Activated CD4-positive, alpha-beta memory T cell treated with anti-CD3 and anti-CD28 coated beads for 36 hours (primary cell): Measurements from ENCODE around the gene CREB3. TPM values are rescaled to one million over a fixed set of nuclear protein-coding genes. Genes with fewer than 3 reads are reported as not detected.
A peak's percentile ranks its signal among the peaks of the same experiment; 100 is the strongest.

ENCODE experiments used
- CTCF ChIA-PET: fragments of 350-600 bp; sonication (Branson Sonifier 250); formaldehyde crosslinking; loops from one replicate; lab custom pipeline; 2021; ENCODE audit warnings: antibody characterized with exemption, inconsistent platforms; lab: Charles Lee
- POLR2A ChIA-PET: fragments of 350-600 bp; sonication (Branson Sonifier 250); formaldehyde crosslinking; loops from one replicate; lab custom pipeline; 2021; ENCODE audit warnings: antibody characterized with exemption; lab: Charles Lee
- DNase-seq: peaks from one replicate; pipeline ENCODE4 v3.0.0-alpha.2; 2020
- H3K27ac Mint-ChIP-seq: one replicate; pipeline ENCODE4 v1.8.0; 2021; ENCODE audit warnings: mixed read lengths
- H3K27me3 Mint-ChIP-seq: one replicate; pipeline ENCODE4 v1.8.0; 2021; ENCODE audit warnings: mixed read lengths
- H3K36me3 Mint-ChIP-seq: one replicate; pipeline ENCODE4 v1.8.0; 2021; ENCODE audit warnings: mixed read lengths
- H3K4me1 Mint-ChIP-seq: one replicate; pipeline ENCODE4 v1.8.0; 2021; ENCODE audit warnings: low read depth, mixed read lengths
- H3K4me3 Mint-ChIP-seq: one replicate; pipeline ENCODE4 v1.8.0; 2021; ENCODE audit warnings: mild to moderate bottlenecking, mixed read lengths
- H3K9me3 Mint-ChIP-seq: one replicate; pipeline ENCODE4 v1.8.0; 2021; ENCODE audit warnings: mixed read lengths
- intact Hi-C: fragments of 100-400 bp; cut with micrococcal nuclease; formaldehyde crosslinking; loops from one replicate; pipeline ENCODE4 v1.15.1; 2023
- total RNA-seq, 2 experiments: library from RNA; stranded (reverse); gene quantifications; one replicate each; pipeline ENCODE4 v1.2.3, GENCODE V29; 2021

Gene CREB3
- total RNA-seq, 2 experiments from 2014 or later: 27.7 to 29.9 TPM

GRCh38 chr9:35728041-35728971, 4.2 kb upstream of the CREB3 start:
- POLR2A ChIA-PET: interaction anchor here (0.8 to 2.4 kb wide), 8 partner anchors 13 to 82 kb away, joined by 3 to 17 read pairs (median 4); partner anchors contain the start of genes ARHGEF39, CCDC107, GBA2 and RGP1
- Mint-ChIP-seq H3K36me3 (peaks cover 15% of the 10 kb centered on the region), H3K27me3 (no peaks in the 10 kb centered on the region), H3K27ac (no peak overlapping the region), H3K4me1 (peaks cover 11% of the 10 kb centered on the region), H3K4me3 (no peak overlapping the region), H3K9me3 (no peaks in the 10 kb centered on the region)
- DNase-seq: peak; percentile 80
- intact Hi-C loops: loop anchor here (2.0 kb wide), 1 partner anchor 40 kb away; the partner anchor contains the start of gene TPM2
- CTCF ChIA-PET: interaction anchor here (0.6 to 9.6 kb wide), 21 partner anchors 8 to 954 kb away, joined by 3 to 101 read pairs (median 5); partner anchors contain the start of genes ARHGEF39, CCDC107, GBA2 and RGP1

GRCh38 chr9:35729101-35729500, 3.4 kb upstream of the CREB3 start:
- Mint-ChIP-seq H3K4me3 (no peak overlapping the region), H3K36me3 (peaks cover 13% of the 10 kb centered on the region), H3K9me3 (no peaks in the 10 kb centered on the region), H3K27ac (no peak overlapping the region), H3K4me1 (peaks cover 18% of the 10 kb centered on the region), H3K27me3 (no peaks in the 10 kb centered on the region)
- CTCF ChIA-PET: interaction anchor here (0.8 to 9.6 kb wide), 13 partner anchors 18 to 624 kb away, joined by 3 to 101 read pairs (median 5); partner anchors contain the start of genes ARHGEF39, CCDC107, GBA2 and RGP1
- DNase-seq: no peak
- intact Hi-C loops: loop anchor here (2.0 kb wide), 1 partner anchor 40 kb away; the partner anchor contains the start of gene TPM2
- POLR2A ChIA-PET: interaction anchor here (1.0 to 2.4 kb wide), 3 partner anchors 65 to 85 kb away, joined by 3 to 17 read pairs (median 4); partner anchors contain the start of genes ARHGEF39 and HINT2

GRCh38 chr9:35729700-35730485, 2.6 kb upstream of the CREB3 start:
- no peak overlapping the region for H3K4me3 Mint-ChIP-seq
- ChIA-PET POLR2A (interaction anchor here (1.0 to 3.7 kb wide), 8 partner anchors 33 to 113 kb away, joined by 3 to 20 read pairs (median 6); partner anchors contain the start of genes ARHGEF39, CCDC107, HINT2 and RMRP), CTCF (interaction anchor here (1.0 to 9.6 kb wide), 14 partner anchors 18 to 625 kb away, joined by 3 to 101 read pairs (median 5); partner anchors contain the start of genes ARHGEF39, CCDC107, GBA2 and RGP1)
- H3K36me3 Mint-ChIP-seq: peaks cover 10% of the 10 kb centered on the region
- peaks cover 22% of the 10 kb centered on the region for H3K4me1 Mint-ChIP-seq
- intact Hi-C loops: loop anchor here (2.0 to 10.0 kb wide), 3 partner anchors 41 to 655 kb away; partner anchors contain the start of genes FANCG, TPM2 and VCP
- H3K9me3 Mint-ChIP-seq: no peaks in the 10 kb centered on the region
- no peaks in the 10 kb centered on the region for H3K27me3 Mint-ChIP-seq
- DNase-seq: peak; percentile 59
- H3K27ac Mint-ChIP-seq: no peak overlapping the region

- CTCF ChIA-PET: interaction anchor here (1.3 to 9.6 kb wide), 10 partner anchors 17 to 249 kb away, joined by 4 to 101 read pairs (median 9); partner anchors contain the start of genes ARHGEF39, CCDC107, GBA2 and RGP1
- Mint-ChIP-seq H3K9me3 (no peaks in the 10 kb centered on the region), H3K4me1 (peaks cover 22% of the 10 kb centered on the region), H3K4me3 (no peak overlapping the region), H3K36me3 (peaks cover 13% of the 10 kb centered on the region), H3K27me3 (no peaks in the 10 kb centered on the region), H3K27ac (no peak overlapping the region)
- DNase-seq: no peak
- intact Hi-C loops: loop anchor here (5.0 to 10.0 kb wide), 2 partner anchors 618 to 656 kb away; partner anchors contain the start of genes FANCG and VCP
- POLR2A ChIA-PET: interaction anchor here (1.0 to 3.7 kb wide), 7 partner anchors 18 to 114 kb away, joined by 3 to 20 read pairs (median 6); partner anchors contain the start of genes ARHGEF39, CCDC107, GBA2 and RGP1
Measured at GRCh38 chr9:35730486-35730854, 2.0 kb upstream of the CREB3 start.

GRCh38 chr9:35731415-35732184, 866 bp upstream of the CREB3 start:
- intact Hi-C loops: loop anchor here (1.0 to 10.0 kb wide), 11 partner anchors 17 to 743 kb away; partner anchors contain the start of genes CLTA, DNAJB5, FAM221B and FANCG
- POLR2A ChIA-PET: interaction anchor here (0.8 to 3.7 kb wide), 15 partner anchors 17 to 128 kb away, joined by 3 to 20 read pairs (median 6); partner anchors contain the start of genes ARHGEF39, CCDC107, GBA2 and HINT2
- Mint-ChIP-seq H3K27ac (no peak overlapping the region), H3K4me3 (no peak overlapping the region), H3K4me1 (peaks cover 22% of the 10 kb centered on the region), H3K9me3 (no peaks in the 10 kb centered on the region), H3K27me3 (no peaks in the 10 kb centered on the region), H3K36me3 (peaks cover 15% of the 10 kb centered on the region)
- DNase-seq: no peak
- CTCF ChIA-PET: interaction anchor here (0.6 to 9.6 kb wide), 14 partner anchors 15 to 1771 kb away, joined by 3 to 101 read pairs (median 8); partner anchors contain the start of genes ARHGEF39, CCDC107, GBA2 and RGP1

- Mint-ChIP-seq H3K36me3 (peaks cover 24% of the 10 kb centered on the region), H3K9me3 (no peaks in the 10 kb centered on the region), H3K27me3 (no peaks in the 10 kb centered on the region), H3K4me3 (no peak overlapping the region), H3K27ac (no peak overlapping the region), H3K4me1 (peaks cover 22% of the 10 kb centered on the region)
- ChIA-PET CTCF (interaction anchor here (0.9 to 9.6 kb wide), 10 partner anchors 15 to 149 kb away, joined by 3 to 101 read pairs (median 10); partner anchors contain the start of genes ARHGEF39, CCDC107, GBA2 and RGP1), POLR2A (interaction anchor here (0.8 to 3.7 kb wide), 13 partner anchors 11 to 129 kb away, joined by 3 to 20 read pairs (median 5); partner anchors contain the start of genes CCDC107, GBA2, HINT2 and RGP1)
- peak; percentile 62 for DNase-seq
- intact Hi-C loops: loop anchor here (1.0 to 10.0 kb wide), 11 partner anchors 15 to 744 kb away; partner anchors contain the start of genes CLTA, DNAJB5, FAM221B and FANCG
Measured at GRCh38 chr9:35732800-35733541, 505 bp downstream of the CREB3 start.

- Mint-ChIP-seq H3K36me3 (peaks cover 31% of the 10 kb centered on the region), H3K27ac (no peak overlapping the region), H3K4me1 (peaks cover 22% of the 10 kb centered on the region), H3K27me3 (no peaks in the 10 kb centered on the region), H3K9me3 (no peaks in the 10 kb centered on the region), H3K4me3 (peak overlapping the region; percentile 1)
- ChIA-PET CTCF (interaction anchor here (1.1 to 4.2 kb wide), 6 partner anchors 13 to 148 kb away, joined by 5 to 82 read pairs (median 16); partner anchors contain the start of genes GBA2, MSMP and RGP1), POLR2A (interaction anchor here (0.9 to 2.5 kb wide), 2 partner anchors 14 to 22 kb away, joined by 3 to 13 read pairs; no protein-coding TSS in a partner anchor)
- no peak for DNase-seq
- intact Hi-C loops: loop anchor here (5.0 to 10.0 kb wide), 2 partner anchors 622 to 659 kb away; partner anchors contain the start of genes FANCG and VCP
Measured at GRCh38 chr9:35734096-35734495, 1.6 kb downstream of the CREB3 start.

GRCh38 chr9:35736201-35736633, 3.8 kb downstream of the CREB3 start:
- ChIA-PET CTCF (interaction anchor here (0.6 to 4.2 kb wide), 24 partner anchors 9 to 247 kb away, joined by 3 to 82 read pairs (median 4); partner anchors contain the start of genes CCDC107, GBA2, MSMP and RGP1), POLR2A (interaction anchor here (1.5 to 1.8 kb wide), 2 partner anchors 13 to 18 kb away, joined by 4 to 11 read pairs; partner anchors contain the start of genes GBA2 and RGP1)
- H3K36me3 Mint-ChIP-seq: peaks cover 36% of the 10 kb centered on the region
- peak; percentile 72 for DNase-seq
- no peak overlapping the region for H3K4me3 Mint-ChIP-seq
- H3K27ac Mint-ChIP-seq: no peak overlapping the region
- no peaks in the 10 kb centered on the region for H3K27me3 Mint-ChIP-seq
- peaks cover 19% of the 10 kb centered on the region for H3K4me1 Mint-ChIP-seq
- H3K9me3 Mint-ChIP-seq: no peaks in the 10 kb centered on the region
- intact Hi-C loops: loop anchor here (1.0 to 10.0 kb wide), 2 partner anchors 12 to 661 kb away; partner anchors contain the start of genes FANCG and VCP

- intact Hi-C loops: loop anchor here (10.0 kb wide), 1 partner anchor 662 kb away; the partner anchor contains the start of genes FANCG and VCP
- peaks cover 23% of the 10 kb centered on the region for H3K4me1 Mint-ChIP-seq
- H3K36me3 Mint-ChIP-seq: peaks cover 38% of the 10 kb centered on the region
- H3K27ac Mint-ChIP-seq: no peak overlapping the region
- ChIA-PET POLR2A (interaction anchor here (1.0 to 1.3 kb wide), 2 partner anchors 10 kb away, joined by 3 read pairs; no protein-coding TSS in a partner anchor), CTCF (interaction anchor here (0.7 to 4.2 kb wide), 6 partner anchors 10 to 133 kb away, joined by 3 to 82 read pairs (median 6); partner anchors contain the start of genes GBA2 and RGP1)
- no peak for DNase-seq
- no peak overlapping the region for H3K4me3 Mint-ChIP-seq
- no peaks in the 10 kb centered on the region for H3K27me3 Mint-ChIP-seq
- H3K9me3 Mint-ChIP-seq: no peaks in the 10 kb centered on the region
Measured at GRCh38 chr9:35737143-35737542, 4.7 kb downstream of the CREB3 start.
